HG03520 (cell line): Measurements from ENCODE around the gene PTPRE.

Experiments used
- ATAC-seq: cut with Tn5 transposase; IDR thresholded peaks from one replicate; pipeline ENCODE4 v1.9.1; 2021; ENCODE audit warnings: mild to moderate bottlenecking, moderate library complexity; ENCODE audit not compliant: unreplicated experiment

Gene PTPRE

GRCh38 chr10:128068398-128069285 is 161.7 kb downstream of the PTPRE start:
- no peak for ATAC-seq

GRCh38 chr10:128069351-128070051 is 162.6 kb downstream of the PTPRE start:
- ATAC-seq: peak; percentile 47

- ATAC-seq: no peak
Observed at GRCh38 chr10:128070161-128070560, 163.3 kb downstream of the PTPRE start.

- ATAC-seq: no peak
Observed at GRCh38 chr10:128070721-128071416, 164.0 kb downstream of the PTPRE start.

- no peak for ATAC-seq
Observed at GRCh38 chr10:128071417-128071782, 164.5 kb downstream of the PTPRE start.

GRCh38 chr10:128072046-128072445 is 165.1 kb downstream of the PTPRE start:
- no peak for ATAC-seq

- ATAC-seq: no peak
Observed at GRCh38 chr10:128072941-128073645, 166.2 kb downstream of the PTPRE start.

- no peak for ATAC-seq
Observed at GRCh38 chr10:128073890-128074289, 167.0 kb downstream of the PTPRE start.

GRCh38 chr10:128074589-128074988 is 167.7 kb downstream of the PTPRE start:
- ATAC-seq: no peak

- ATAC-seq: no peak
Observed at GRCh38 chr10:128077155-128077875, 170.4 kb downstream of the PTPRE start.

GRCh38 chr10:128078136-128078969 is 171.4 kb downstream of the PTPRE start:
- no peak for ATAC-seq

GRCh38 chr10:128080231-128080630 is 173.3 kb downstream of the PTPRE start:
- no peak for ATAC-seq

GRCh38 chr10:128080641-128081040 is 173.7 kb downstream of the PTPRE start:
- ATAC-seq: no peak

GRCh38 chr10:128081222-128081621 is 174.3 kb downstream of the PTPRE start:
- ATAC-seq: no peak

- ATAC-seq: no peak
Observed at GRCh38 chr10:128081720-128082119, 174.8 kb downstream of the PTPRE start.

- ATAC-seq: no peak
Observed at GRCh38 chr10:128083191-128083895, 176.4 kb downstream of the PTPRE start.

- no peak for ATAC-seq
Observed at GRCh38 chr10:128084364-128084763, 177.5 kb downstream of the PTPRE start.

GRCh38 chr10:128084991-128085390 is 178.1 kb downstream of the PTPRE start:
- ATAC-seq: no peak
